Measurements from ENCODE around the gene GPR141. TPM values are rescaled to one million over a fixed set of nuclear protein-coding genes. Genes with fewer than 3 reads are reported as not detected.

The GPR141 gene
- total RNA-seq, 1 experiment from 2014 or later: 1.8 TPM

GRCh38 chr7:37684927-37685326 lies 1.4 kb downstream of the GPR141 start:
- no peak for ATAC-seq
- TF ChIP-seq FOXP1 (CRISPR knock-in tag; IDR thresholded peaks at IDR 0.05; ENCODE audit: borderline replicate concordance) (no peak), TEAD4 (CRISPR knock-in tag; IDR thresholded peaks at IDR 0.05) (no peak), USF1 (CRISPR knock-in tag; IDR thresholded peaks at IDR 0.05) (no peak), STAT6 (CRISPR knock-in tag; conservative IDR thresholded peaks at IDR 0.05; ENCODE audit: low read depth) (no peak), TP53 (CRISPR knock-in tag; IDR thresholded peaks at IDR 0.05) (no peak), USF2 (CRISPR knock-in tag; IDR thresholded peaks at IDR 0.05) (no peak), RORB (CRISPR knock-in tag; IDR thresholded peaks at IDR 0.05) (no peak)
- Mint-ChIP-seq H3K36me3 (no peaks in the 10 kb centered on the region), H3K27ac (peak overlapping the region; percentile 74), H3K9me3 (no peaks in the 10 kb centered on the region), H3K4me1 (peaks cover 47% of the 10 kb centered on the region), H3K4me3 (no peak overlapping the region), H3K27me3 (ENCODE audit: low read depth) (no peaks in the 10 kb centered on the region)
- ChIA-PET POLR2A (no interaction called here), CTCF (no interaction called here)
- no peak for DNase-seq (ENCODE audit: low spot score)

GRCh38 chr7:37686556-37687345 lies 3.2 kb downstream of the GPR141 start:
- TF ChIP-seq OVOL2 (CRISPR knock-in tag; IDR thresholded peaks at IDR 0.05; ENCODE audit: borderline replicate concordance) (no peak), FOXJ3 (CRISPR knock-in tag; IDR thresholded peaks at IDR 0.05; ENCODE audit: borderline replicate concordance) (no peak), ZNF671 (CRISPR knock-in tag; IDR thresholded peaks at IDR 0.05) (no peak), TEAD1 (CRISPR knock-in tag; IDR thresholded peaks at IDR 0.05) (no peak), PRDM15 (CRISPR knock-in tag; IDR thresholded peaks at IDR 0.05) (no peak), RORB (CRISPR knock-in tag; IDR thresholded peaks at IDR 0.05) (no peak), ZNF138 (CRISPR knock-in tag; conservative IDR thresholded peaks at IDR 0.05) (no peak), CTCF (IDR thresholded peaks at IDR 0.05) (no peak), NR2C2 (CRISPR knock-in tag; IDR thresholded peaks at IDR 0.05) (no peak), ZMAT4 (CRISPR knock-in tag; IDR thresholded peaks at IDR 0.05) (no peak), CDX4 (CRISPR knock-in tag; IDR thresholded peaks at IDR 0.05; ENCODE audit: borderline replicate concordance) (no peak), ATF3 (CRISPR knock-in tag; conservative IDR thresholded peaks at IDR 0.05) (no peak), SMAD3 (CRISPR knock-in tag; IDR thresholded peaks at IDR 0.05; ENCODE audit: borderline replicate concordance) (no peak)
- peaks cover 5% of the 10 kb centered on the region for H3K9me3 Mint-ChIP-seq
- no peaks in the 10 kb centered on the region for H3K27me3 Mint-ChIP-seq (ENCODE audit: low read depth)
- H3K4me1 Mint-ChIP-seq: peaks cover 40% of the 10 kb centered on the region
- ChIA-PET CTCF (no interaction called here), POLR2A (no interaction called here)
- no peak overlapping the region for H3K4me3 Mint-ChIP-seq
- DNase-seq (ENCODE audit: low spot score) (no peak), ATAC-seq (no peak)
- no peak overlapping the region for H3K27ac Mint-ChIP-seq
- H3K36me3 Mint-ChIP-seq: no peaks in the 10 kb centered on the region

Data from WTC11 (cell line).